Mammary epithelial cell (primary cell): ENCODE data around the gene FGF14.

Source experiments
- CTCF ChIP-seq, 2 donors: IDR thresholded peaks in 1 of 2; conservative IDR thresholded peaks in 1 of 2; 2 replicates each; pipeline ENCODE4 v1.5.1; 2011 to 2012; ENCODE audit warnings: inconsistent platforms in 2 of 2, low read length in 2 of 2, mild to moderate bottlenecking in 2 of 2, control low read depth in 1 of 2, low read depth in 1 of 2; ENCODE audit not compliant: insufficient read depth in 1 of 2; ENCODE audit errors: extremely low read depth in 1 of 2
- EZH2 ChIP-seq: IDR thresholded peaks from 2 replicates; pipeline ENCODE4 v1.6.1; 2012; ENCODE audit warnings: low read length, inconsistent platforms, borderline replicate concordance

- TF ChIP-seq CTCF (conservative IDR thresholded peaks at IDR 0.05 in 1 of 2, IDR thresholded peaks at IDR 0.05 in 1 of 2; ENCODE audit: extremely low read depth in 1 of 2, insufficient read depth in 1 of 2, low read depth in 1 of 2, low read length in 2 of 2), result peak; percentile 42 to 63
- no peak for TF ChIP-seq EZH2
Observed at GRCh38 chr13:101757446-101758039, 644.3 kb downstream of the FGF14 start.
